ENCODE results near the gene SLC39A13.

- TF ChIP-seq POLR2AphosphoS5 (IDR thresholded peaks at IDR 0.05; ENCODE audit: low read depth, low read length) (no peak), POLR2A (IDR thresholded peaks at IDR 0.05; ENCODE audit: low read depth, low read length) (no peak)
Measured at GRCh38 chr11:47388697-47389576, 19.5 kb upstream of the SLC39A13 start.

Measured in GM12892 (cell line).